Breast epithelium (tissue), 4 donors: ENCODE data around the gene ZNF488. TPM values are rescaled to one million over a fixed set of nuclear protein-coding genes. Genes with fewer than 3 reads are reported as not detected.

Experiments
- DNase-seq, 2 donors: peaks; one replicate each; pipeline ENCODE4 v3.0.0-alpha.2; 2019; ENCODE audit warnings: low spot score in 2 of 2
- H3K27ac ChIP-seq, 2 donors: fragments of 200-600 bp; sonication (generic) in 1 of 2; one replicate each; pipeline ENCODE4 v1.5.1; 2016 to 2019; ENCODE audit warnings: mild to moderate bottlenecking in 1 of 2
- H3K27me3 ChIP-seq, 2 donors: fragments of 200-600 bp; sonication (generic) in 1 of 2; one replicate each; pipeline versions ENCODE4 v1.5.1 to v1.6.0; 2017 to 2019; ENCODE audit warnings: control low read depth in 1 of 2, mild to moderate bottlenecking in 1 of 2
- H3K36me3 ChIP-seq: fragments of 200-600 bp; one replicate; pipeline ENCODE4 v1.5.1; 2019
- H3K4me1 ChIP-seq, 2 donors: fragments of 200-600 bp; sonication (generic); one replicate each; pipeline ENCODE4 v1.5.1; 2016 to 2019; ENCODE audit warnings: control low read depth in 1 of 2
- H3K4me3 ChIP-seq, 3 donors: fragments of 200-600 bp; sonication (generic); 1 replicate in 2 of 3; 2 replicates in 1 of 3; pipeline ENCODE4 v1.5.1; 2016 to 2019; ENCODE audit warnings: mild to moderate bottlenecking in 3 of 3, moderate library complexity in 2 of 3
- H3K9me3 ChIP-seq, 2 donors: fragments of 200-600 bp; sonication (generic) in 1 of 2; one replicate each; pipeline ENCODE4 v1.5.1; 2016 to 2019; ENCODE audit warnings: control low read depth in 1 of 2
- POLR2A ChIP-seq: fragments of 450-650 bp; IDR thresholded peaks from one replicate; pipeline ENCODE4 v1.6.1; 2016; ENCODE audit warnings: antibody characterized with exemption, mild to moderate bottlenecking, moderate library complexity
- POLR2AphosphoS5 ChIP-seq, 3 donors: sonication (generic); formaldehyde crosslinking; IDR thresholded peaks; one replicate each; pipeline ENCODE4 v1.6.1; 2017; ENCODE audit warnings: antibody characterized with exemption in 3 of 3
- intact Hi-C: fragments of 100-400 bp; cut with DNase I; formaldehyde crosslinking; loops from one replicate; pipeline ENCODE4 v1.15.1; 2023; ENCODE audit warnings: low total_unique reads
- total RNA-seq, 3 donors: library from RNA; depleted of rRNA; stranded (reverse); fragments of >200 nt; gene quantifications; one replicate each; pipeline ENCODE4 v1.1.0, GENCODE V29; 2016
- TF ChIP-seq, protein P1 (sequence below), 3 donors: fragments of 450-650 bp; IDR thresholded peaks; one replicate each; pipeline ENCODE4 v1.5.1; 2016 to 2017; ENCODE audit warnings: antibody characterized with exemption in 3 of 3, mild to moderate bottlenecking in 3 of 3, moderate library complexity in 3 of 3

ZNF488 gene
- total RNA-seq, 3 donors from 2014 or later: 0.44 TPM; not detected in 2

DNA sequence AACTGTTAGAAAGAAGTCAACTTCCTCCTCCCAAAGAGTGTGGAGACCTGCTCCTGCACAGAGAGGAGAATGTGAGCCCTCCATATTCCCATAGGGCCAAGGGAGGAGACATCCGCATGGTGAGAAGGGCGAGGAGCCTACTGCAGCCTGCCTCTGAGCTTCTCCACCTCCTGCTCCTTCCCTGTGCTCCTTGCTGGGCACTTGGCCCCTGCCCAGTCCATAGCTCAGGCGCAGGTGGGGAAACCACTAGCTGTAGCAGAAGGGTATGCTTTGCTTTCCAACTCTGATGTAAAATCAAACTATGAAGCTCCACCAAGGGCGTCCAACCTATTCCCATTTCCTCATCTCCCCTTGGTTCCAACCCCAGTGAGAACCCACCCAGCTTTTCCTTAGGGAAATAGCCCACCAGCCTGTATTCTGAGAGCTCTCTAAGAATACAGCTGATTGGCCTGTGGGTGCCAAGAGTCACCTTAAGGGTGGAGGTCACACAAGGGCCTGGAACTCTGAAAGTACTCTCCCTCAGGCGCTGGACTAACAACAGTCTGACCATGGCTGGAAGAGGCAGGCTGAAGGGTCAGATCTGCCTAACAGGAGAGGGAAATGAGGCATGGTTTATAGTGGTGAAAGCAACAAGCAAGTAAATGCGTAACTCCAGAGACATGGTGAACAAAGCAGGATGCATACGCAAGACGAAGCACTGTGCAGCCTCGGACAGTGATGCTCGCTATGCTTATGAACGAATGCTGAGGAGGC, 13.9 kb downstream of the ZNF488 start:
- H3K4me1 ChIP-seq: no peaks in the 10 kb centered on the region
- H3K27me3 ChIP-seq: no peaks in the 10 kb centered on the region
- H3K9me3 ChIP-seq: no peaks in the 10 kb centered on the region
- TF ChIP-seq POLR2AphosphoS5 (IDR thresholded peaks at IDR 0.05): no peak
- TF ChIP-seq, protein P1, sequence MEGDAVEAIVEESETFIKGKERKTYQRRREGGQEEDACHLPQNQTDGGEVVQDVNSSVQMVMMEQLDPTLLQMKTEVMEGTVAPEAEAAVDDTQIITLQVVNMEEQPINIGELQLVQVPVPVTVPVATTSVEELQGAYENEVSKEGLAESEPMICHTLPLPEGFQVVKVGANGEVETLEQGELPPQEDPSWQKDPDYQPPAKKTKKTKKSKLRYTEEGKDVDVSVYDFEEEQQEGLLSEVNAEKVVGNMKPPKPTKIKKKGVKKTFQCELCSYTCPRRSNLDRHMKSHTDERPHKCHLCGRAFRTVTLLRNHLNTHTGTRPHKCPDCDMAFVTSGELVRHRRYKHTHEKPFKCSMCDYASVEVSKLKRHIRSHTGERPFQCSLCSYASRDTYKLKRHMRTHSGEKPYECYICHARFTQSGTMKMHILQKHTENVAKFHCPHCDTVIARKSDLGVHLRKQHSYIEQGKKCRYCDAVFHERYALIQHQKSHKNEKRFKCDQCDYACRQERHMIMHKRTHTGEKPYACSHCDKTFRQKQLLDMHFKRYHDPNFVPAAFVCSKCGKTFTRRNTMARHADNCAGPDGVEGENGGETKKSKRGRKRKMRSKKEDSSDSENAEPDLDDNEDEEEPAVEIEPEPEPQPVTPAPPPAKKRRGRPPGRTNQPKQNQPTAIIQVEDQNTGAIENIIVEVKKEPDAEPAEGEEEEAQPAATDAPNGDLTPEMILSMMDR (IDR thresholded peaks at IDR 0.05): no peak
- no peak for TF ChIP-seq POLR2A
- H3K4me3 ChIP-seq: no peak overlapping the region
- intact Hi-C loops: no loop called here
- H3K27ac ChIP-seq: no peak overlapping the region
- peak in 1 of 2 donors; percentile 27 for DNase-seq
- H3K36me3 ChIP-seq: no peaks in the 10 kb centered on the region

DNA sequence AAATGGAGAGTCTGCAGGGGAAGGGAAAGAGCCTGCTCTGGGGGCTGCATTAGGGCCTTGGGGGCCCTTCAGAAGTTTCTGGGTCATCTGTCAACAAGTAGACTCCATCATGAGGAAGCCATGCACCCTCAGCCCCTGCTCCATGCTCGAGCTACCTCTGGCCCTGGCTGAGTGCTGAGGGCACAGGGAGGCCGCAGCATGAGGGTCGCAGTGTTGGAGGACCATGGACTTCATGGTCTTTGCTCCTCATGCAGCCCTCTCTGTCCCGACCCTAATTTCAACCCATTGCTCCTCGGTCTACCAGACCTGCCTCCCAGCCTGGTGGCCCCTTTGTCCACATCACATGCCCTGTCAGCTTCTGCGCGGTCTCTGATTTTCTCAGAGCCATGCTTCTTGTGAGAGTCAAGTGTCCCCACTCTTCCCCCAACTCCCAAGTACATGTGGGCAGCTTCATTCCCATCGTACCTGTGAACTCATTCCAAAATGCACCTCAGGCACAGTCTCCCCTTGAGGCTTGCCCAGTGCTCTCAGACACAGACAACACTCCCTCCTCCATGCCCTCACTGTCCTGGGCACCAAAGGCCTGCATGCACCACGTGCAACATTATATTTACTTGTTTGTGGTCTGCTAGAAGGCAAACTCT, 14.7 kb downstream of the ZNF488 start:
- intact Hi-C loops: no loop called here
- Histone ChIP-seq H3K36me3 (no peaks in the 10 kb centered on the region), H3K9me3 (no peaks in the 10 kb centered on the region), H3K4me1 (no peaks in the 10 kb centered on the region), H3K4me3 (no peak overlapping the region), H3K27ac (no peak overlapping the region), H3K27me3 (no peaks in the 10 kb centered on the region)
- TF ChIP-seq POLR2A (no peak), POLR2AphosphoS5 (IDR thresholded peaks at IDR 0.05) (no peak)
- TF ChIP-seq, protein P1 (IDR thresholded peaks at IDR 0.05): no peak
- peak in 1 of 2 donors; percentile 39 for DNase-seq

DNA sequence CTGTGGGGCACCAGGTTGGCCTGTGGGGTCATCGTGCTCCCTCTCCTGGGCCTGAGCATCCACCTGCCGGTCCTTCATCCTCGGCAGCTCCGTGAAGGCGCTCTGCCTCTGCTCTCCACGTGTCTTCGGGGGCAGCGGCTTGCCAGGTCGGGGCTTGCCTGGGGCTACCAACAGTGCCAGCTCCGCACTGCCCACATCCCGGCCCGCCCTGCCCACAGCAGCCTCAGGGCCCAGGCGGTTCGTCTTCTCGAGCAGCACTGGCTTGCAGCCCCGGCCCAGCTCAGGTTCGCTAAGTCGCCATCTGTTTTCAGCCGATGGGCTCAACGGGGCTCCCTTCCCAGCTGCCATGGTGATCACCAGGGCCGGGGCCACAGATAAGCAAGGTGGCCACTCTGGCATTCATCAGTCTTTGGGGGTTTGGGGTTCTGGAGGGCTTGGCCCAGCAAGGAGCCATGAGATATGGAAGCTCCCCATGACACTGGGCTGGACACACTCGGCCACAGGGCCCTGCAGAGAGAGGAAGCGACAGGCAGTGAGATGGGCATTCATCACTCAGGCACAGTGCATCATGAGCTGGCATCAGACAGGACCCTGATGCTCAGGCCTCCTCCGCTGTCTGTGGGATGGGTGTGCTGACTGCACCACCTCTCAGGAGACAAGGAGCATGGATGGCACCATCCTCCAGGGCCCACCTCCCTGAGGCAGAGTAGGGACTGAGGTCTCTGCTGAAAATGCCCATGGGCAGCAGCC, 15.5 kb downstream of the ZNF488 start:
- H3K4me1 ChIP-seq: no peaks in the 10 kb centered on the region
- no peak overlapping the region for H3K27ac ChIP-seq
- no peaks in the 10 kb centered on the region for H3K36me3 ChIP-seq
- peak in 1 of 2 donors; percentile 47 for DNase-seq
- no peak for TF ChIP-seq POLR2A
- TF ChIP-seq, protein P1 (IDR thresholded peaks at IDR 0.05): no peak
- no peak for TF ChIP-seq POLR2AphosphoS5 (IDR thresholded peaks at IDR 0.05)
- no peak overlapping the region for H3K4me3 ChIP-seq
- H3K27me3 ChIP-seq: no peaks in the 10 kb centered on the region
- no peaks in the 10 kb centered on the region for H3K9me3 ChIP-seq
- intact Hi-C loops: no loop called here

DNA sequence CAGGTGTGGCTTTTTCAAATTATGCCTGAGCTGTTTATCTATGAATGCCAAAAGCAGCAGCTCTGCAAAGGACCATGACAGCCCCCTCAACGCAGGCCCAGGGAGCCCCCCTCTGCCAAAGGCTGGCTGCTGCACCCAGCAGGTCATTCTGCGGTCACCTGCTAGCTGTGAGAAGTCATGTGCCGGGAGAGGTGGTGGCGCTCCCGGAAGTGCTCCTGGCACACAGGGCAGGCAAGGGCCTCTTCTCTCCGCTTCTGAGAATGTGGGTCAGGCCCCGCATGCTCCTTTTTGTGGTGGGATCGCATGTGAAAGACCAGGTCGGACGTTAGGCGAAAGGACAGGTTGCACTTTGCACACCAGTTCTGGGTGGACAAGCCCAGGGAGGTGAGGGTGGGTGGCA, 16.4 kb downstream of the ZNF488 start:
- peak in 1 of 2 donors; percentile 22 for DNase-seq
- intact Hi-C loops: no loop called here

More for the DNA sequence above, 16.4 kb downstream of the ZNF488 start:
- Histone ChIP-seq H3K27ac (no peak overlapping the region), H3K4me3 (no peak overlapping the region), H3K27me3 (no peaks in the 10 kb centered on the region), H3K4me1 (no peaks in the 10 kb centered on the region), H3K36me3 (no peaks in the 10 kb centered on the region), H3K9me3 (no peaks in the 10 kb centered on the region)
- TF ChIP-seq, protein P1 (IDR thresholded peaks at IDR 0.05): no peak
- no peak for TF ChIP-seq POLR2AphosphoS5 (IDR thresholded peaks at IDR 0.05)
- no peak for TF ChIP-seq POLR2A
